HG02763 (cell line): Measurements from ENCODE around the gene PLXNA1.

Experiments
- ATAC-seq: cut with Tn5 transposase; IDR thresholded peaks from one replicate; pipeline ENCODE4 v1.9.1; 2021; ENCODE audit warnings: mild to moderate bottlenecking, moderate library complexity; ENCODE audit not compliant: unreplicated experiment

Gene PLXNA1

DNA sequence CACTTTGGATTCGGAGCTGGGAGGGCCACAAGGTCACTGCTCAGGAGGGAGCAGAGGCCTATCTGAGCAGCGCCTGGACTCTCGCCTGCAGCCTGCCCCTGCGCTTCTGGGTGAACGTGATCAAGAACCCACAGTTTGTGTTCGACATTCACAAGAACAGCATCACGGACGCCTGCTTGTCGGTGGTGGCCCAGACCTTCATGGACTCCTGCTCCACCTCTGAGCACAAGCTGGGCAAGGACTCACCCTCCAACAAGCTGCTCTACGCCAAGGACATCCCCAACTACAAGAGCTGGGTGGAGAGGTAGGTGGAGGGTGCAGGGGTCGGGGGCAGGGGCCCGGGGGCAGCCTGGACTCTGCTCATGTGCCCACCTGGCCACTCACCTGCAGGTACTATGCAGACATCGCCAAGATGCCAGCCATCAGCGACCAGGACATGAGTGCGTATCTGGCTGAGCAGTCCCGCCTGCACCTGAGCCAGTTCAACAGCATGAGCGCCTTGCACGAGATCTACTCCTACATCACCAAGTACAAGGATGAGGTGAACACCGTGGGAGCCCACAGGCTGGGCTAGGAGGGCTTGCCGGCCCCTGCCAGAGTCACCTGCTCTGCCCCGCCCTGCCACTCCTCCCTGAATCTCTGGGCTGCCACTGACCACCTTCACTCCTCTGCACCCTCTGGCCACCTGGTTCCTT lies 49.5 kb downstream of the PLXNA1 start:
- ATAC-seq: no peak
